ENCODE data around the gene APRT. TPM values are rescaled to one million over a fixed set of nuclear protein-coding genes. Genes with fewer than 3 reads are reported as not detected.
"Not testable (repeated sequence)": the region's sequence is repeated elsewhere in the genome, so short reads cannot be mapped to it uniquely, and the experiment has no call there.

The APRT gene
- total RNA-seq, 2 donors from 2014 or later, result 112 to 199 TPM

DNA sequence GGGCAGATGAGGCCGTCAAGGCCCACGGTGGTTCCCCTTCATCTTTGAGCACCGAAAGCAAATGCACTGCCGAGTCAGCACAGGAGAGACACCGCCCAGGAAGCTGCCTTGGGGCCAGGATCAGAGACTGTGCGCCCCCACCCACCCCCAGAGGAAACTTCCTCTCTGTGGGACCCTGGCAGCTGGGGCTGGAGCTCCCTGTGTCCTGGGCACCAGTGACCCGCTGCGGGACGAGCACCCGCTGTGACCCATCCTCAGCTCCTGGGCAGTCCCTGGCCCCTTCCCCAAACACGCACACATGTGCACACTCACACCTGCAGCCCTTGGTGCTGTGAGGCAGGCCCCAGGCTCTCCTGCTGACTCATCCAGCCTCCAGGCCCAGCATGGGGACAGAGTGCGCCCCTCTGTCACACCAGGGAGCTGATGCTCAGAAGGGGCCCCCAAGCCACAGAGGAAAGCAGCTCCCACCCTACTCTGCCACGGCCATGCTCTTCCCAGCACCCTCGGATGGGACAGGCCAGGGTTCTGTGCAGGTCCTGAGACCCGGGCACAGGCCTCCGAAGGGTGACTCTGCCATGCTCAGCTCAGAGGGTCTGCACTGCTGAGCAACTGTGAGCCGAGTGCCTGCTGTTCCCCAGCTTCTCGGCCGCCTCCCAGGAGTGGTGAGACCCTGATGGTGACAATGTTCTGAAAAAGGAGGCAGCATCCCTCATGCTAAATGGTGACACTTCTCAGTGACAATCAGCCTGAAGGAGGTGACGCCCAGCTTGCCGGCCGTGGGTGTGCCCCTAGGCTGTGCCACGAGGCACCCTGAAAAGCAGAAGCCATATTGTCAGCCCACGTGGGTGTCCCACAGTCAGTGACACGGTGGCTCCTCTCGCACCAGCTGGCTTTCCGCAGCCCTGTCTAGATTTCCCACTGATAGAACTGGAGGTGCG lies 30.3 kb downstream of the APRT start:
- no peak for ATAC-seq
- peak; percentile 54 to 56 for DNase-seq
- intact Hi-C loops (cut with DNase I, micrococcal nuclease), result loop anchor here in 1 of 2 donors (5.0 kb wide), 1 partner anchor 34 kb away; no protein-coding TSS in a partner anchor

DNA sequence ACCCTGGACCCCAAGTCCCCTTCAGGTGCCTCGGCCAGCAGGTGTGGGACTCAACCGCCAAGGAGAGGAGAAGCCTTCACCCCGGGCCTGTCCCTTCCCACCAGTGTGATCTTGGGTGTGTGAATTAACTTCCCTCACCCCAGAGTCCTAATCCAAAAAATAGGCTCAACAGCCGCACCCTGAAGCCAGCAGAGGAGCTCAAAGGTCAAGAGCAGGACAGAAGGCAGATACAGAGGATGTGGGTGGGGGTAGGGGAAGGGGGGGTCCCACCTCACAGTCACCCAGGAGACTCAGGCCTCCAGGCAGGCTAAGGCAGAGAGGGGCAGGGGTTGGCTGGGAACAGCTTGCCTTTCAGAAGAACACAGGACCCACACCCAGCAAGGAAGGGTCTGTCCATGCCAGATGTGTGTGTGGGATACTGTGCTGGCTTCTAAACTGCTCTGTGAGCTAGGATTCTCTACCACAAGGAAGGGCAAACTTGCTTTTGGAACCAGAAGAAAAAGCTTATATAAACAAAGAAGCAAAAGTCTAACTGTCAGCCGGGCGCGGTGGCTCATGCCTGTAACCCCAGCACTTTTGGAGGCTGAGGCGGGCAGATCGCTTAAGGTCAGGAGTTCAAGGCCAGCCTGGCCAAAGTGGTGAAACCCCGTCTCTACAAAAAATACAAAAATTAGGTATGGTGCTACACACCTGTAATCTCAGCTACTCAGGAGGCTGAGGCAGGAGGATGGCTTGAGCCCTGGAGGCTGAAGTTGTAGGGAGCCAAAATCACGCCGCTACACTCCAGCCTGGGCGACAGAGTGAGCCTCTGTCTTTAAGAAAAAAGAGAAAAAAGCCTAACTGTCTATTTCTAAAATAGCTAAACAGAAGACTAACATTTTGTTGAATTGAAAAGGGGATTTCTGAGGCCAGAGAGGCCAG lies 31.3 kb downstream of the APRT start:
- DNase-seq (no peak), ATAC-seq (no peak)
- intact Hi-C loops (cut with DNase I, micrococcal nuclease), result loop anchor here in 1 of 2 donors (5.0 kb wide), 1 partner anchor 33 kb away; no protein-coding TSS in a partner anchor

DNA sequence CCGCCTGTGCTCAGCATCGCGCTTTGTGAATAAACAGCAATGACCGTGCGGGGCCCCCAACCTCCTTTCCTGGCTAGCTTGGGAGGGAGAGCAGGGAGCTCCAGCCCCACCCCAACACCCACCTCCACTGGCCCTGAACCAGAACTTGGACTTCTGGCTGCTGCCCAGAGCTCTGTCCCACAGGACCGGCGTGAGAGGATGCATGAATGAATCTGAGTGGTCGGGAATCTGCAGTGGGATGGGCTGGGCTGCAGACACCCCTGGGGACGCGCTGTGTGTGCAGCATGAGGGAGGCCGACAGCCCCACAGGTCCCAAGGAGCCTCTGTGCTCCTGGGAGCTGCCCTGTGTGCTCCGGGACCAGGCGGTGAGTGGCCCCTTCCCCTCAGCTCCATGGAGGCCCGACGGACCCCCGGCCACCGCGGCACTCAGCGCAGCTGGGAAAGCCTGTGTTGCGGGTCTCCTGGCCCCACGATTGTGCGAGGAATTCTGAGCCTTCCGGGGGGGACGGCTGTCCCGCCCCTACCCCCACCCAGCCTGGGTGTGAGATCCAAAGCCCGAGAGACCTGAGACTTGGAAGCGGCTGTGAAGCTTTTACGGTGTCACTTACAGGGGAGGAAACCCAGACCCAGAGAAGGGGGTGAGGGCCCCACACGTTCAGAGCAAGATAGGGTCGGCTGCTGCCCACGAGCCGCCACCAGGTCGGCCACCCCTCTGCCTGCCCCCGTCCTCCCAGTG lies 32.2 kb downstream of the APRT start:
- ATAC-seq (no peak), DNase-seq (no peak)
- intact Hi-C loops (cut with DNase I, micrococcal nuclease), result loop anchor here in 1 of 2 donors (5.0 kb wide), 1 partner anchor 32 kb away; no protein-coding TSS in a partner anchor

DNA sequence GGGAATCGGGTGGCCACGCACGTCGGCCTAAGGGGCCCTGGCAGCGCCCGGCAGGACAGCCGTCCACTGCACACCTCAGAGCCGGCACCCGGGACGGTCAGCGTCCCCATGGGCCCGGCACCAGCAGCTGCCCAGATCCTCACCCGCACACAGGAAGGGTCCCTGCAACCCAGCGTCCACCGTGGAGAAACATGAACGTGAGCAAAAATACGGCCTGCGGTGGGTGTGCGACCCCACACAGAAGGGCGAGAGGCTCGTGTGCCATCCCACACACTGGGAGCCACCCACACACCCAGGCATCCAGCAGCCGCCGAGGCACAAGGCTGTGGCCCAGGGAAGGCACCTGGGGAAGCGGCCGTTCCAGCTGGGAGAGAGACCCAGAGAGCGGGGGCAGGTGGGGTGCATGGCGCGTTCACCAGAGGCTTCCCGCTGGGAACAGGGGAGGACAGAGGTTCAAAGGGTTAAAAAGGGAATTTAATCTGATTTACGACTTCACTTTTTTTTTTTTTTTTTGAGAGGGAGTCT lies 33.1 kb downstream of the APRT start:
- no peak for DNase-seq
- no peak for ATAC-seq
- intact Hi-C loops (cut with DNase I, micrococcal nuclease), result no loop called here

DNA sequence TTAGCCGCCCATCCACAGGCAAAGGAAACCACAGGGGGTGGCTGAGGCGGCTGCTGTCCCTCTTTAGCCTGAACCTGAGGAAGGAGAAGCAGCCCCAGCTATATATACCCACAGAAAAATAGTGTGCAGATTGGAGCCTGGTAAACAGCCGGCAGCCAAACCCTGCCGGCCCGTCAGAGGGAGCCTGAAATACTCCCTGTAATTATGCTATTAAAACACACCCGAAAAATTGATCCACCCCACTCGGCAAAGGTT lies 33.5 kb downstream of the APRT start:
- intact Hi-C loops (cut with DNase I, micrococcal nuclease), result no loop called here
- no peak for ATAC-seq
- DNase-seq, result no peak

DNA sequence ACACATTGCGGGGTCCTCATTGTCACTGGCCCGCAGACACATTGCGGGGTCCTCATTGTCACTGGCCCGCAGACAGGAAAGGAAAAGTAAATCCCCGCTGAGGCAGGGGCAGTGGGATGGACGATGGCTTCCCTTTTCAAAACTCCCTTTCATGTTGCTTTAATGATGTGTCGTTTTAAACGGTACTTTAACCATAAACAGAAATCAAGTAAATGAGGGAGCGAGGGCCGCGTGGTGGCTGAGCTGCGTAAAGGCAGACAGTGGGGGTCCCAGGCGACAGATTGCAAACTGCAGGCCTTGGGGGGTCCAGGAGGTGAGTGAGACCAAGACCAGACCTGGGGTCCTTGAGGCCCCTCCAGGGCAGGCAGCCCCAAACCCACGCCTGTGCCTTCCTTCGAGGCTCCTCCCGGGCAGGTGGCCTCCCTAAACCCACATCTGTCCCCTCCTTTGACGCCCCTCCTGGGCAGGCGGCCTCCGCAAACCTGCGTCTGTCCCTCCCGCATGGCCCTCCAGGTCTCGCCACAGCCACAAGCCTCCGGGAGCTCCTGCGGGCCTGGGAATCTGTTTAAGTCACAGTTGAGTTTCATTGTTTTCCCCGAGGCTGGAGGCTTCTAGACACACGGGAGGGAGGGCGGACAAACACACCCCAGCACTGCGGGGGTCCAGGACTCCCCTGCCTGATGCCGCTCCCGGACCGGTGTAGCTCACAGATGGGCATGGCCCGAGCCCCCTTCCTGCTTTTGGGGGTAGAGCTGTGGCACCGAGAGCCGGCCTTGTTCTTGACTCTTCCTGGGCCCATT lies 34.1 kb downstream of the APRT start:
- ATAC-seq (no peak), DNase-seq (no peak)
- intact Hi-C loops (cut with DNase I, micrococcal nuclease), result no loop called here

DNA sequence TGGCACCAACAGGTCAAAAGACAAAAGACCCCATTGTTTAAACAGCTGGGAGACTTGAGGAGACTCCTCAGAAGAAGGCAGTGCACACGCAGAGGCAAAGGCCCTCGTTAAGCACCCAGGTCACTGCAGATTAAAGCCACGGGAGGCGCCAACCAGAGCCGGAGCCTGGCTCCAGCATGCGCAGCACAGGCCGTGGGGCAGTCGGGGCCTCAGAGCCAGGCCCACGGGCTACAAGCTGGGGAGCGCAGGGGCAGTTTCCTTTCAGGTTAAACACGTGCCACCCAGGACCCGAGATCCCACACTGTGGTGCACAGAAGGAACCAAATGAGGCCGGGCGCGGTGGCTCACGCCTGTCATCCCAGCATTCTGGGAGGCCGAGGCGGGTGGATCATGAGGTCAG lies 35.9 kb downstream of the APRT start:
- ATAC-seq, result no peak
- DNase-seq, result no peak
- intact Hi-C loops (cut with DNase I, micrococcal nuclease), result no loop called here

DNA sequence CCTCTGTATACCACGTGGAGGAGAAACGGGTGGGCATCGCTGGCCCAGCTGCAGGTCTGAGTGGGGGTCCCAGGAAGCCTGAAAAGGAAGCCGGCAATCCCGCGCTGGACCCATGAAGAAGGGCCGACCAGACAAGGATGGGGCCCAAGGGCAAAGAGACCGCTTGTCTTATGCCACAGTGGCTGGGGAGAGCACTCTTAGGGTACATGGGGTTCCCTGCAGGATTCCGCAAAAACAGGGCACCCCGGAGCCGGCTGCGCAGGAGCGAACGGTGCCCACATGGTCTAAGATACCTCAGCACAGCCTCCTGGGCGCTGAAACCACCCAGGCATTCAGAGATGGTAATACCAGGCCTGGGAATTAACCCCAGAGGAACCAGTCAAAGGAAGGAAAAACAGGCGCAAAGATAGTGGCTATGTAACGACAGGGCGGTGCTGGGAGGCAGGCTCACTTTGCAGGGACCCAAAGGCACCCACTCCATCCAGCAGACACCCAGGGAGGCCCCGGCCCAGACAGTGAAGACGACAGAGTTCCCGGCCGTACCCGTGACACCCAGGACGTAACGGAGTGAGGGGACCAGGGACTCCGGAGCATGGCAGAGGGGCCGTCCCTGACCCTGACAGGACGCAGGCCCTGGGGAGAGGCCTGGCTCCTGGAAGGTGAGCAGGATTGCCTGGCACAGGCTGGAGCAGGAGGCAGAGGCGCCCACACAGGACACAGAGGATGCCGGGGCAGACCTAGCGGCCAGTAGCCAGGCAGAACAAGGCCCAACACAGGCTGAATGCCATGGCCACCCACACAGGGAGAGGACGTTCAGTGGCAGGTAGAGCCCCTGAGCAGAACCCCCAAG lies 37.0 kb downstream of the APRT start:
- DNase-seq, result no peak
- no peak for ATAC-seq
- intact Hi-C loops (cut with DNase I, micrococcal nuclease), result no loop called here

DNA sequence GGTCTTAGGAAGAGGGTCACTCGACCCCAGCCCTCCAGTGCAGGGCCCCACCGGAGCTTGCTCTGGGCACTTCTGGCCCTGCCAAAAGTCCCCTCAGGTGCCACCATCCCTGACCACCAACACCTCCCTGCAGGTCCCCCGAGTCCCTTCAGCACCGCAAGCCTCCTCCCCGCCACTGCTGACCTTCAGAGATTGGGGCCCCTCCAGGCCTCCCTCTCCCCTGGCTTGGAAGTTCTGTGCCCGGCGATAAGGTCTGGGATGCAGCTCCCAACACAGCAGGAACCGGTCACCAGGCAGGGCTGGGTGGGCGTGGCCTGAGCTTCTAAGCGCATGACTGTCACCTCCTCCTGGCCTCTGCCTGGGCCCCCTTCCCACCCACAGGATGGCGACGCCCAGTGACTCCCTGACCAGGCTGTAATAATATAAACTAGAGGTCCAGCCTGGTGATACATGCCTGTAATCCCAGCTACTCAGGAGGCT lies 37.9 kb downstream of the APRT start:
- DNase-seq (peak; percentile 72 to 73), ATAC-seq (no peak)
- intact Hi-C loops (cut with DNase I, micrococcal nuclease), result no loop called here

DNA sequence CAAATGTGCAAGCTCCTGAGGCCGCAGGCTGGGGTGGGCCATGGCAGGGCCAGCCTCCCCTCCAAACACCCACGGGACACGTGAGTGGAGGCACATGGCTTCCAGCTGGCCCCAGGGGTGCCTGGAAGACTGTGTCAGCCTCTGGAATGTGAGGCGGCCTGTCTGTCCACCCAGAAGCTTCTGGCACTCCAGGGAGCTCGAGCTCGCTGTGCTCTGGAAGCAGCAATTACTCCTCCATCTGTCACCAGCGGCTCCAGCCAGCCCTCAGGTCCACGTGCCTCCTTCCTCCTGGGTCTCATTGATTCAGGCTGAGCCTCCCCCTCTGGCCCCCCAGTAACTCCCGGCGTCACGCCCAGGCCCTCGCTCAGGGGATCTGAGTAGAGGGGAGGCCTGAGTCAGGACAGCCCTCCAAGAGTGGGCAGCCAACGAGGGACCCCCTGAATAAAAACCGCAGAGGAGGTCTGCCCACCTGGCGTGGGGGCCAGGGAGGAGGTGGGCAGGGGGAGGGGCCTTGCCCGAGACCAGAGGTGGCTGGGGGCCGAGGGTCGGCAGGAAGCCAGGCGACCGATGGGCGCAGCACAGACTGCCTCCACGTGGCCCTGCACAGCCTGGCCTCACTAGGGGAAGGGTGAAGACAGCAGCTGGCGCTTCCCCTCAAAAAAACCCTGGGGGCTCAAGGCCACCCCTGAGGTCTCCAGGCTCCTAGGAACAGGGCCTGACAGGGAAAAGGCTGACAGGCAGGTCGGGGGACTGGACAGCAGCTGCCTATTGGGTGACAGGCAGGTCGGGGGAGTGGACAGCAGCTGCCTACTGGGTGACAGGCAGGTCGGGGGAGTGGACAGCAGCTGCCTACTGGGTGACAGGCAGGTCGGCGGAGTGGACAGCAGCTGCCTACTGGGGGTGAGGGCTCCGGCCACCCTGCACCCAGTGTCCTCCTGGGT lies 38.6 kb downstream of the APRT start:
- intact Hi-C loops (cut with DNase I, micrococcal nuclease), result no loop called here
- no peak for ATAC-seq
- DNase-seq, result peak; percentile 40 to 78

DNA sequence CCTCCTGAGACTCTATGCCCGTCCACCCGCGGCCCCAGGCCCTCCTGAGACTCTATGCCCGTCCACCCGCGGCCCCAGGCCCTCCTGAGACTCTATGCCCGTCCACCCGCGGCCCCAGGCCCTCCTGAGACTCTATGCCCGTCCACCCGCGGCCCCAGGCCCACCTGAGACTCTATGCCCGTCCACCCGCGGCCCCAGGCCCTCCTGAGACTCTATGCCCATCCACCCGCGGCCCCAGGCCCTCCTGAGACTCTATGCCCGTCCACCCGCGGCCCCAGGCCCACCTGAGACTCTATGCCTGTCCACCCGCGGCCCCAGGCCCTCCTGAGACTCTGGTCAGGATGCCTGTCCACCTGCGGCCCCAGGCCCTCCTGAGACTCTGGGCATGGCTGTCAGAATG lies 39.9 kb downstream of the APRT start:
- ATAC-seq; intact Hi-C loops (cut with DNase I, micrococcal nuclease); DNase-seq: not testable (repeated sequence)

DNA sequence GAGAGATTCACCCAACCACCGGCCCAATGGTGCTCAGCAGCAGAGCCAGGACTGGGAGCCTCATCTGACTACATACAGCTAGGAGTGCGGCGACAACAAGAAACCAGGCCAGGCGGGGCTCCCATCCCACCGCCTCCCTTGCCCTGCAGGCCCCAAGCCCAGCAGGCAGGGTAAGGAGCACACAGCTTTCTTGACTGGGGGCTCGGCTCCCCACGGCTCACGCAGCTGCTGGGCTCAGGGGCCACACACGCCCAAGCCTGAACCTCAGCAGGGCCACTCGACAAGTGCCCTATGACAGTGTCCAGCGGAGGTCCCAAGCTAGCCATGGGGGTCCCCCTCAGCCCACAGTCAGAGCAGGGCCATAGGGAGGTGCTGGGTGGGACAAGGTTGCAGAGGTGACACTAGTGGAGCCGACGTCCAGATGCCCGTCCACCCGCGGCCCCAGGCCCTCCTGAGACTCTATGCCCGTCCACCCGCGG lies 40.4 kb downstream of the APRT start:
- DNase-seq (no peak), ATAC-seq (no peak)
- intact Hi-C loops (cut with DNase I, micrococcal nuclease), result no loop called here

DNA sequence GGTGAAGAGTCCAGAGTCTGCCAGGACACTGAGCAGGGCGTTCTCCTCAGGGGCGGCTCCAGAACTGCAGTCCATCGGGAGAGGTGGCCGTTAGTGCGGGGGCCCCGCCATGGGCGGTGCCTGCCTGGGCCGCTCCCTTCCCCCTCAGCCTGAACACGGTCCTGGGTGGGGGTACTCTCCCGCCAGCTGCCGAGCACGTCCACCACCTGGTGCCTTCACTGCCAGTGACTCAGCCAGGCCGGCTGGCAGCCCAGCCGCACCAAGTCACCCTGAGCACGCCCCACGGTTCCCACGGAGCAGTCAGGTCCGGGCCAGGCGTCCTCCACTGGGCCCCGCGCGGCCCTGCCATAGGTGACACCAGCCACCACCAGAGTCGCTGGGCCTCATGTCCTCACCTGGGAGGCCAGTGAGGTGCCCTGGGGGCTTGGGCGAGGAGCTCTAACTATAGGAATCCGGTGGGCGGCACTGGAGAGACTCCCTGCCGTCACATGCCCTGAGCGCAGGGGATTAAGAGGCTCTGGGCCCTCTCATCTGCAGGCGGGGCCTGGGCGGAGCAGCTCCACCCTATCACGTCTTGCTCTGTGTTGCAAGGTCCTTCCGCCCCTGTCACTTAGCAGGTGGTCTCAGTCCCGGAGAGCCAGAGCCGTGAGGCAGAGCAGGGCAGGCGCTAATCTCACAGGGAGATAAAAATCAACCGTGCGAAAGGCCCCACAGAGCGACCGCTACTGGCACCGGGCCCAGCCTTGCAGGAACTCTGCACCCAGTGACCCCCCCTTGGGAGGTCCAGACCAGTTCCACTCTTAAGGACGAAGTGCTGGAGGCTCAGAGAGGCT lies 41.1 kb downstream of the APRT start:
- peak; percentile 77 to 86 for DNase-seq
- intact Hi-C loops (cut with DNase I, micrococcal nuclease), result no loop called here

DNA sequence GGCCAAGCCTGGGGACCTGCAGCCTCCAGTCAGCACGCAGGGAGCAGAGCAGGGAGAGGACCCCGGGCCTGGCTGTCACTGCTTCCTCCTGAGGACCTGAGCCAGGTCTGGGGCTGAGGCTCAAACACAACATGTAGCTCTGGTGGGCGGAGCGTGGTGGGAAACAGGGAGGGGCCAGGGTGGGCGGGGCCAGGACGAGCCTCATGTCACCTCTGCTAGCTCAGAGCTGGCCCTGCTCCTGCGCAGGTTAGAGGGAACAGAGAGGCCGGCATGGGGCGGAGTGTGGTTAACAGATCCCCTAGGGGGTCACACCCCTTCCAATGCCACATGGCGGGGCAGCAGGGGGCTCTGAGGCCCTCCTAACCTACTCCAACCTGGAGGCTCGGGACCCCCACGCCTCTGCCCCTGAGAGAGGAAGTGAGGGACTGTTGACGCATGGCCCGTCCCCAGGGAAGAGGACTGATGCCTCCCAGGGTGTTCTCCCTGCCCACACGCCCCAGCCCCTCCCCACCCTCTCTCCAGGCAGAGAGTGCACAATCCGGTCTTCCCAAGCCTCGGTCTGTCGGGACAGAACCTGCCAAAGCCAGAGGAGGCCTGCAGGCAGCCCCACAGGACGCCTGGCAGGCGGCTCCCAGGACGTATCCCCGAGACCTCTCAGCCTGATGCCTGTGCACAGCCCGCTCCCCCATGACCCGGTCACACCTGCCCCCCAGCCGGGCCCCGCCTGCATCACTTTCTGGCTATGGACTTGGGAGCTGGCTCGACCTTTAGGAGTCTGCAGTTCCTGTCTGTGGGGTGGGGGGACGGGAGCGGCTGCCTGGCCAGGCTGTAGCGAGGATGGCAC lies 41.9 kb downstream of the APRT start:
- intact Hi-C loops (cut with DNase I, micrococcal nuclease), result no loop called here
- peak; percentile 76 to 79 for DNase-seq

More for the DNA sequence above, 41.1 kb downstream of the APRT start:
- ATAC-seq, result peak; percentile 77

More for the DNA sequence above, 41.9 kb downstream of the APRT start:
- ATAC-seq, result peak; percentile 62

All from left colon (tissue), 2 donors.